Measurements from ENCODE around the gene SLC25A13. TPM values are rescaled to one million over a fixed set of nuclear protein-coding genes. Genes with fewer than 3 reads are reported as not detected.

The SLC25A13 gene
- total RNA-seq, 1 experiment from 2014 or later: 77.2 TPM

GRCh38 chr7:96120445-96121225 lies 201.3 kb downstream of the SLC25A13 start:
- ChIA-PET POLR2A (no interaction called here), CTCF (no interaction called here)
- Mint-ChIP-seq H3K27me3 (ENCODE audit: low read depth) (peaks cover 2% of the 10 kb centered on the region; the same call in 1 of the 2 replicates), H3K4me3 (no peak overlapping the region), H3K4me1 (peaks cover 26% of the 10 kb centered on the region), H3K36me3 (peaks cover 13% of the 10 kb centered on the region), H3K9me3 (no peaks in the 10 kb centered on the region), H3K27ac (no peak overlapping the region)
- TF ChIP-seq NR1H2 (CRISPR knock-in tag; IDR thresholded peaks at IDR 0.05): no peak
- TF ChIP-seq, protein P1, sequence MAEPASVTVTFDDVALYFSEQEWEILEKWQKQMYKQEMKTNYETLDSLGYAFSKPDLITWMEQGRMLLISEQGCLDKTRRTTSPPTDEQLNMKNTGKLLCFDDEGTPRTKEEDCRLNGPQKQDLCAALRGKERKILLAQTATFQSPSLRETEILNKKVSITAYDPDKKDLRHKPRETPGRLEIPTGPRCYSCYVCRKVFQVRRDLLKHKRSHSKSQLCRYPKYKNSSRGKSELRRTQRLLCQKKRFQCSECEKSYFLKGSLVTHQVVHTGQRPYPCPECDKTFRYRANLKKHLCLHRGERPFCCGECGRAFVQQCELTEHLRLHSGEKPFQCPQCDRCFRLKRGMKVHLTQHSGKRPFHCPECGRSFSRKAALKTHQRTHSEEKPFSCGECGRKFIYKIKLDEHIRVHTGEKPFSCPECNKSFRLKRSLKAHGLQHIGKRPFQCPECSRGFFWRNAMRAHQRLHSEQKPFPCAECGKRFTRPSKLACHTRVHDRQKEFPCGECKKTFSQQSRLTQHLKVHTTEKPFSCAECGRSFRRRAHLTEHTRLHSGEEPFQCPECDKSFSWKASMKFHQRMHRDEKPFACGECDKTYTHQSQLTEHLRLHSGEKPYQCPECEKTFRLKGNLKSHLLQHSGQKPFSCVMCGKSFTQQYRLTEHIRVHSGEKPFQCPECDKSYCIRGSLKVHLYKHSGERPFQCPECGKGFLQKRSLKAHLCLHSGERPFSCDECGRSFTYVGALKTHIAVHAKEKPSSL (CRISPR knock-in tag; conservative IDR thresholded peaks at IDR 0.05): no peak
- TF ChIP-seq ZMAT4 (CRISPR knock-in tag; IDR thresholded peaks at IDR 0.05): no peak
- no peak for TF ChIP-seq ZNF219 (CRISPR knock-in tag; IDR thresholded peaks at IDR 0.05; ENCODE audit: borderline replicate concordance)
- no peak for TF ChIP-seq ATF1 (CRISPR knock-in tag; IDR thresholded peaks at IDR 0.05)
- TF ChIP-seq, protein P2, sequence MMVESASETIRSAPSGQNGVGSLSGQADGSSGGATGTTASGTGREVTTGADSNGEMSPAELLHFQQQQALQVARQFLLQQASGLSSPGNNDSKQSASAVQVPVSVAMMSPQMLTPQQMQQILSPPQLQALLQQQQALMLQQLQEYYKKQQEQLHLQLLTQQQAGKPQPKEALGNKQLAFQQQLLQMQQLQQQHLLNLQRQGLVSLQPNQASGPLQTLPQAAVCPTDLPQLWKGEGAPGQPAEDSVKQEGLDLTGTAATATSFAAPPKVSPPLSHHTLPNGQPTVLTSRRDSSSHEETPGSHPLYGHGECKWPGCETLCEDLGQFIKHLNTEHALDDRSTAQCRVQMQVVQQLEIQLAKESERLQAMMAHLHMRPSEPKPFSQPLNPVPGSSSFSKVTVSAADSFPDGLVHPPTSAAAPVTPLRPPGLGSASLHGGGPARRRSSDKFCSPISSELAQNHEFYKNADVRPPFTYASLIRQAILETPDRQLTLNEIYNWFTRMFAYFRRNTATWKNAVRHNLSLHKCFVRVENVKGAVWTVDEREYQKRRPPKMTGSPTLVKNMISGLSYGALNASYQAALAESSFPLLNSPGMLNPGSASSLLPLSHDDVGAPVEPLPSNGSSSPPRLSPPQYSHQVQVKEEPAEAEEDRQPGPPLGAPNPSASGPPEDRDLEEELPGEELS (CRISPR knock-in tag; IDR thresholded peaks at IDR 0.05): no peak
- TF ChIP-seq TEAD4 (CRISPR knock-in tag; IDR thresholded peaks at IDR 0.05): no peak
- TF ChIP-seq, protein P3, sequence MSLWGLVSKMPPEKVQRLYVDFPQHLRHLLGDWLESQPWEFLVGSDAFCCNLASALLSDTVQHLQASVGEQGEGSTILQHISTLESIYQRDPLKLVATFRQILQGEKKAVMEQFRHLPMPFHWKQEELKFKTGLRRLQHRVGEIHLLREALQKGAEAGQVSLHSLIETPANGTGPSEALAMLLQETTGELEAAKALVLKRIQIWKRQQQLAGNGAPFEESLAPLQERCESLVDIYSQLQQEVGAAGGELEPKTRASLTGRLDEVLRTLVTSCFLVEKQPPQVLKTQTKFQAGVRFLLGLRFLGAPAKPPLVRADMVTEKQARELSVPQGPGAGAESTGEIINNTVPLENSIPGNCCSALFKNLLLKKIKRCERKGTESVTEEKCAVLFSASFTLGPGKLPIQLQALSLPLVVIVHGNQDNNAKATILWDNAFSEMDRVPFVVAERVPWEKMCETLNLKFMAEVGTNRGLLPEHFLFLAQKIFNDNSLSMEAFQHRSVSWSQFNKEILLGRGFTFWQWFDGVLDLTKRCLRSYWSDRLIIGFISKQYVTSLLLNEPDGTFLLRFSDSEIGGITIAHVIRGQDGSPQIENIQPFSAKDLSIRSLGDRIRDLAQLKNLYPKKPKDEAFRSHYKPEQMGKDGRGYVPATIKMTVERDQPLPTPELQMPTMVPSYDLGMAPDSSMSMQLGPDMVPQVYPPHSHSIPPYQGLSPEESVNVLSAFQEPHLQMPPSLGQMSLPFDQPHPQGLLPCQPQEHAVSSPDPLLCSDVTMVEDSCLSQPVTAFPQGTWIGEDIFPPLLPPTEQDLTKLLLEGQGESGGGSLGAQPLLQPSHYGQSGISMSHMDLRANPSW (CRISPR knock-in tag; conservative IDR thresholded peaks at IDR 0.05; ENCODE audit: low read depth): no peak
- TF ChIP-seq ZNF532 (CRISPR knock-in tag; IDR thresholded peaks at IDR 0.05; ENCODE audit: borderline replicate concordance): no peak
- no peak for TF ChIP-seq JAZF1 (CRISPR knock-in tag; IDR thresholded peaks at IDR 0.05)
- TF ChIP-seq CBFB (CRISPR knock-in tag; IDR thresholded peaks at IDR 0.05; ENCODE audit: low read depth): no peak
- TF ChIP-seq FOXP1 (CRISPR knock-in tag; IDR thresholded peaks at IDR 0.05; ENCODE audit: borderline replicate concordance): no peak
- no peak for TF ChIP-seq NFATC4 (CRISPR knock-in tag; IDR thresholded peaks at IDR 0.05)
- TF ChIP-seq MLX (CRISPR knock-in tag; IDR thresholded peaks at IDR 0.05): no peak
- no peak for TF ChIP-seq NR3C1 (CRISPR knock-in tag; conservative IDR thresholded peaks at IDR 0.05; ENCODE audit: low read depth)
- ATAC-seq: no peak
- no peak for DNase-seq (ENCODE audit: low spot score)
